ENCODE measurements around the gene MARVELD2.

DNA sequence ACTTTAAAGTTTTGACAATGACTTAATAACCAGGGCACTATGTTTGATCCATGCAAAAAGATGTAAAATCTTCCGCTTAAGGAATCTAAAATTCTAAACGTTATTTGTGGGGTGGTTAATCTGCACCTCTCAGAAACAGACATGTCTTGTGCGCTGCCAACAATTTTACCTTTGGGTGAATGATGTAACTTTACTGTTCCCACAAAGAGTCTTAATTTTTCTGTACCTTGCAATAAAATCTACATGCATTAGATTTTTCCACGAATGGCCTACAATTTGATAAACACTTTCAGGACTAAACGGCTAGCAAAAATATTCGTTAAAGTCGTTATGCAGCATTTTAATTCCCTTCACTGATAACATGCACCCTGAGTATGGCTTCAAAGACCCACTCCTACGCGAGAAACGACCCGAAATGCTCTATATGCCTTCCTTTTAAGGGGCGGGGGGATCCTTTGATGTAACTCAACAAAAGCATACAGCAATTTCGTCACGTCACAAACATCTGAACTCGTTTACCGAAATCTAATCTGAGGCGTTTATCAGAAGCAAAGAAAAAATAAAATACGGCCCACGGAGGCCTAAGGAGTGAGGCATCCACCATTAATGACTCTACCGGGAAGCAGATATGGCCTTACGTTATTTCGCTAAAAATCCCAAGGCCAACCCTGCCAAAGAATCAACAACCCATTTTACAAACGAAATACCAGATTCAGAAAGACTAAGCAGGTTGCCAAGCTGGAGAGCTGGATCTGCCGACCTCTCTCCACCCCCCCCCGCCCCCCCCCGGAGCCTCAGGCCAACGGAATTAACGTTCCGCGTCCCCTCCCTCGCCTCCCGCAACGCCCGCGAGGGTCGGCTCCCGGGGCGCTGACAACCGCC lies 46.2 kb upstream of the MARVELD2 start:
- TF ChIP-seq, protein P1, sequence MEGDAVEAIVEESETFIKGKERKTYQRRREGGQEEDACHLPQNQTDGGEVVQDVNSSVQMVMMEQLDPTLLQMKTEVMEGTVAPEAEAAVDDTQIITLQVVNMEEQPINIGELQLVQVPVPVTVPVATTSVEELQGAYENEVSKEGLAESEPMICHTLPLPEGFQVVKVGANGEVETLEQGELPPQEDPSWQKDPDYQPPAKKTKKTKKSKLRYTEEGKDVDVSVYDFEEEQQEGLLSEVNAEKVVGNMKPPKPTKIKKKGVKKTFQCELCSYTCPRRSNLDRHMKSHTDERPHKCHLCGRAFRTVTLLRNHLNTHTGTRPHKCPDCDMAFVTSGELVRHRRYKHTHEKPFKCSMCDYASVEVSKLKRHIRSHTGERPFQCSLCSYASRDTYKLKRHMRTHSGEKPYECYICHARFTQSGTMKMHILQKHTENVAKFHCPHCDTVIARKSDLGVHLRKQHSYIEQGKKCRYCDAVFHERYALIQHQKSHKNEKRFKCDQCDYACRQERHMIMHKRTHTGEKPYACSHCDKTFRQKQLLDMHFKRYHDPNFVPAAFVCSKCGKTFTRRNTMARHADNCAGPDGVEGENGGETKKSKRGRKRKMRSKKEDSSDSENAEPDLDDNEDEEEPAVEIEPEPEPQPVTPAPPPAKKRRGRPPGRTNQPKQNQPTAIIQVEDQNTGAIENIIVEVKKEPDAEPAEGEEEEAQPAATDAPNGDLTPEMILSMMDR (IDR thresholded peaks at IDR 0.05) = no peak
- TF ChIP-seq POLR2A (IDR thresholded peaks at IDR 0.05) = no peak

Measured in esophagus squamous epithelium (tissue), 4 donors.